ENCODE measurements around the gene CFHR2. TPM values are rescaled to one million over a fixed set of nuclear protein-coding genes. Genes with fewer than 3 reads are reported as not detected.

The CFHR2 gene
- total RNA-seq, 1 donor from 2014 or later = not detected

GRCh38 chr1:196997423-196997822, 53.9 kb downstream of the CFHR2 start:
- no peak for DNase-seq (ENCODE audit: low read depth)
- Histone ChIP-seq H3K4me3 (ENCODE audit: low read depth, low read length) (no peak overlapping the region), H3K27me3 (ENCODE audit: control insufficient read depth, insufficient read depth, low read length) (no peaks in the 10 kb centered on the region), H3K36me3 (ENCODE audit: control insufficient read depth, insufficient read depth, low read length) (no peaks in the 10 kb centered on the region)
- TF ChIP-seq CTCF (IDR thresholded peaks at IDR 0.05; ENCODE audit: insufficient read depth, low read length, poor library complexity, severe bottlenecking) = no peak

GRCh38 chr1:197001828-197002227, 58.3 kb downstream of the CFHR2 start:
- H3K4me3 ChIP-seq (ENCODE audit: low read depth, low read length) = no peak overlapping the region
- no peak for TF ChIP-seq CTCF (IDR thresholded peaks at IDR 0.05; ENCODE audit: insufficient read depth, low read length, poor library complexity, severe bottlenecking)
- no peaks in the 10 kb centered on the region for H3K27me3 ChIP-seq (ENCODE audit: control insufficient read depth, insufficient read depth, low read length)
- no peaks in the 10 kb centered on the region for H3K36me3 ChIP-seq (ENCODE audit: control insufficient read depth, insufficient read depth, low read length)
- DNase-seq (ENCODE audit: low read depth) = no peak

GRCh38 chr1:197003132-197003531, 59.6 kb downstream of the CFHR2 start:
- no peaks in the 10 kb centered on the region for H3K36me3 ChIP-seq (ENCODE audit: control insufficient read depth, insufficient read depth, low read length)
- DNase-seq (ENCODE audit: low read depth) = no peak
- TF ChIP-seq CTCF (IDR thresholded peaks at IDR 0.05; ENCODE audit: insufficient read depth, low read length, poor library complexity, severe bottlenecking) = no peak
- no peaks in the 10 kb centered on the region for H3K27me3 ChIP-seq (ENCODE audit: control insufficient read depth, insufficient read depth, low read length)
- no peak overlapping the region for H3K4me3 ChIP-seq (ENCODE audit: low read depth, low read length)

GRCh38 chr1:197008861-197009260, 65.3 kb downstream of the CFHR2 start:
- no peak for TF ChIP-seq CTCF (IDR thresholded peaks at IDR 0.05; ENCODE audit: insufficient read depth, low read length, poor library complexity, severe bottlenecking)
- Histone ChIP-seq H3K36me3 (ENCODE audit: control insufficient read depth, insufficient read depth, low read length) (no peaks in the 10 kb centered on the region), H3K27me3 (ENCODE audit: control insufficient read depth, insufficient read depth, low read length) (no peaks in the 10 kb centered on the region), H3K4me3 (ENCODE audit: low read depth, low read length) (no peak overlapping the region)
- DNase-seq (ENCODE audit: low read depth) = no peak

Other genes with a start within 250 kb of the CFHR2 start
- gene CFHR3, start 168.9 kb upstream of the CFHR2 start, total RNA-seq = not detected in 2 replicates
- not detected in 2 replicates for gene CFHR1, start 124.0 kb upstream of the CFHR2 start, total RNA-seq
- gene CFHR4, start 55.7 kb upstream of the CFHR2 start, total RNA-seq = not detected in 2 replicates
- gene CFHR5, start 33.8 kb downstream of the CFHR2 start, total RNA-seq = not detected in 2 replicates
- gene F13B, start 123.5 kb downstream of the CFHR2 start, total RNA-seq = not detected in 2 replicates
- gene ASPM, start 202.9 kb downstream of the CFHR2 start, total RNA-seq = 3.7 and 4.5 TPM in 2 replicates